ENCODE data around the gene RHOF.

The RHOF gene

DNA sequence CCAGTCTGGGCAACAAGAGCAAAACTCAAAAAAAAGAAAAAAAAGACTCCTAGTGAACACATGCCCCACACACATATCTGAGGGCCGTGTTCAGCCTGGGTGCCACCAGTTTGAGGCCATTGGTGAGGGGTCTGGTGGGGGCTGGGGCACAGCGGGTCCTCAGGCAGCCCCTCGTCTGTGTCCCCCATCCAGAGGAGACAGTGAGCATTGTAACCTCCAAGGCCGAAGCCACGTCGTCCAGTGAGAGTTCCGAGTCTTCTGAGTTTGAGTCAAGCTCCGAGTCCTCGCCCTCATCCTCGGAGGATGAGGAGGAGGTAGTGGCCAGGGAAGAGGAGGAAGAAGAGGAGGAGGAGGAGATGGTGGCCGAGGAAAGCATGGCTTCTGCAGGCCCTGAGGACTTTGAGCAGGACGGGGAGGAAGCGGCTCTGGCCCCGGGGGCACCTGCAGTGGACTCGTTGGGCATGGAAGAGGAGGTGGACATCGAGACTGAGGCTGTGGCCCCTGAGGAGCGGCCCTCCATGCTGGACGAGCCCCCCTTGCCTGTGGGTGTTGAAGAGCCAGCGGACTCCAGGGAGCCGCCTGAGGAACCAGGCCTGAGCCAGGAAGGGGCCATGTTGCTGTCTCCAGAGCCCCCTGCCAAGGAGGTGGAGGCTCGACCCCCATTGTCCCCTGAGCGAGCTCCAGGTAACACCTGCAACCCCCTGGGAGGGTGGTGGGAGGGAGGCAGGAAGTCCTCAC is 25.9 kb upstream of the RHOF start:
- Histone ChIP-seq H3K27me3 (ENCODE audit: control insufficient read depth in 2 of 2, insufficient read depth in 2 of 2, low read length in 2 of 2) (no peaks in the 10 kb centered on the region), H3K4me3 (ENCODE audit: low read length in 2 of 2) (no peak overlapping the region), H3K9ac (ENCODE audit: low read depth in 1 of 2, low read length in 2 of 2) (no peak overlapping the region), H3K36me3 (ENCODE audit: control insufficient read depth in 2 of 2, insufficient read depth in 2 of 2, low read length in 2 of 2) (peaks cover 73 to 74% of the 10 kb centered on the region in 2 donors), H3K4me1 (ENCODE audit: control insufficient read depth in 2 of 2, insufficient read depth in 2 of 2, low read length in 2 of 2) (no peaks in the 10 kb centered on the region), H3K9me3 (ENCODE audit: control insufficient read depth in 2 of 2, low read length in 2 of 2) (no peaks in the 10 kb centered on the region), H3K27ac (ENCODE audit: low read depth in 2 of 2, low read length in 2 of 2) (no peak overlapping the region)

DNA sequence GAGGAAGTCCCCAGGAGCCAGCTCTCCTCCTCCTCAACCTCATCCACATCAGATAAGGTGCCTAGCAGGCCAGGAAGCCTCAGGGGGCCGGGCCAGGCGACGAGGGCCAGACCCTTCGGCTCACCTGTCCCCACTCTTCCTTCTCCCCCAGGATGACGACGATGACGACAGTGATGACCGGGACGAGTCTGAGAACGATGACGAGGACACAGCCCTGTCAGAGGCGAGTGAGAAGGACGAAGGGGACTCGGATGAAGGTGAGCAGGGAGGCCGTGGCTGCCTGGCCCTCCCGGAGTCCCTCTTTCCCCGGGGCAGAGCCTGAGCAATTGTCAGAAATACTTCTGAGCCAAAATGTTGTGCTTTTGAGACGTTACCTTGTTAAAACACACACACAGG is 24.2 kb upstream of the RHOF start:
- H3K27me3 ChIP-seq (ENCODE audit: control insufficient read depth in 2 of 2, insufficient read depth in 2 of 2, low read length in 2 of 2), result no peaks in the 10 kb centered on the region
- H3K27ac ChIP-seq (ENCODE audit: low read depth in 2 of 2, low read length in 2 of 2), result no peak overlapping the region
- H3K36me3 ChIP-seq (ENCODE audit: control insufficient read depth in 2 of 2, insufficient read depth in 2 of 2, low read length in 2 of 2), result peaks cover 65 to 70% of the 10 kb centered on the region in 2 donors
- no peak overlapping the region for H3K4me3 ChIP-seq (ENCODE audit: low read length in 2 of 2)
- H3K9ac ChIP-seq (ENCODE audit: low read depth in 1 of 2, low read length in 2 of 2), result no peak overlapping the region
- peaks cover 5 to 11% of the 10 kb centered on the region in 2 donors for H3K4me1 ChIP-seq (ENCODE audit: control insufficient read depth in 2 of 2, insufficient read depth in 2 of 2, low read length in 2 of 2)
- H3K9me3 ChIP-seq (ENCODE audit: control insufficient read depth in 2 of 2, low read length in 2 of 2), result no peaks in the 10 kb centered on the region

DNA sequence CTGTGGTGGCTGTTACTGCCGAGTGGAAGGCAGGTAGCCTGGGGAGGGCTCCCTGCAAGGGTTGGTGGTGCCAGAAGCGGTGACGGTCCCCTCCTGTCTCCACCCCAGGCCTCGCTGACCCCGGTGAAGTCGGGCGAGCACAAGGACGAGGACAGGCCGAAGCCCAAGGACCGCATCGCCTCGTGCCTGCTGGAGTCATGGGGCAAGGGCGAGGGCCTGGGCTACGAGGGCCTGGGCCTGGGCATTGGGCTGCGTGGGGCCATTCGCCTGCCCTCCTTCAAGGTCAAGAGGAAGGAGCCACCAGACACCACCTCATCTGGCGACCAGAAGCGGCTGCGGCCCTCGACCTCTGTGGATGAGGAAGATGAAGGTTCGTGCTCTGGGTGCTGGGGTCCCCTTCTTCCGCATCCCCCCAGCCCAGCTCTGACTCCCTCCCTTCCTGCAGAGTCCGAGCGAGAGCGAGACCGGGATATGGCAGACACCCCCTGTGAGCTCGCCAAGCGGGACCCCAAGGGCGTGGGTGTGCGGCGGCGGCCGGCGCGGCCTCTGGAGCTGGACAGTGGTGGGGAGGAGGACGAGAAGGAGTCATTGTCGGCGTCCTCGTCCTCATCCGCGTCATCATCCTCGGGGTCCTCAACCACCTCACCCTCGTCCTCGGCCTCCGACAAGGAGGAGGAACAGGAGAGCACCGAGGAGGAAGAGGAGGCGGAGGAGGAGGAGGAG is 23.6 kb upstream of the RHOF start:
- Histone ChIP-seq H3K4me3 (ENCODE audit: low read length in 2 of 2) (no peak overlapping the region), H3K27me3 (ENCODE audit: control insufficient read depth in 2 of 2, insufficient read depth in 2 of 2, low read length in 2 of 2) (no peaks in the 10 kb centered on the region), H3K27ac (ENCODE audit: low read depth in 2 of 2, low read length in 2 of 2) (no peak overlapping the region), H3K9ac (ENCODE audit: low read depth in 1 of 2, low read length in 2 of 2) (no peak overlapping the region), H3K4me1 (ENCODE audit: control insufficient read depth in 2 of 2, insufficient read depth in 2 of 2, low read length in 2 of 2) (peaks cover 10 to 16% of the 10 kb centered on the region in 2 donors), H3K9me3 (ENCODE audit: control insufficient read depth in 2 of 2, low read length in 2 of 2) (no peaks in the 10 kb centered on the region), H3K36me3 (ENCODE audit: control insufficient read depth in 2 of 2, insufficient read depth in 2 of 2, low read length in 2 of 2) (peaks cover 60 to 65% of the 10 kb centered on the region in 2 donors)

DNA sequence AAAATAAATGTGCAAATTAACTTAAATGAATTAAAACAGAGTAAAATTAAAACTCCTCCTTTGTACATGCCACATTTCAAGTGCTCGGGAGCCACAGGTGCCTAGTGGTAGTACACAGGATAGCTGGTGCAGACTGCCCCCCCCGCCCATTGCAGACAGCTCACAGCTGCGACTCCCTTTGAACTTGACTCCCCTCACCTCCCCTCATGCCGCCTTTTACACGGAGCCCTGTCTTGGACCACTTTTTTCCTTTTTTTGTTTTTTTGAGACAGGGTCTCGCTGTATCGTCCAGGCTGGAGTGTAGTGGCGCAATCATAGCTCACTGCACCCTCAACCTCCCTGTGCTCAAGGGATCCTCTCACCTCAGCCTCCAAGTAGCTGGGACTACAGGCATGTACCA is 21.8 kb upstream of the RHOF start:
- Histone ChIP-seq H3K9me3 (ENCODE audit: control insufficient read depth in 2 of 2, low read length in 2 of 2) (no peaks in the 10 kb centered on the region), H3K9ac (ENCODE audit: low read depth in 1 of 2, low read length in 2 of 2) (no peak overlapping the region), H3K27me3 (ENCODE audit: control insufficient read depth in 2 of 2, insufficient read depth in 2 of 2, low read length in 2 of 2) (no peaks in the 10 kb centered on the region), H3K4me1 (ENCODE audit: control insufficient read depth in 2 of 2, insufficient read depth in 2 of 2, low read length in 2 of 2) (peaks cover 23 to 27% of the 10 kb centered on the region in 2 donors), H3K4me3 (ENCODE audit: low read length in 2 of 2) (no peak overlapping the region), H3K27ac (ENCODE audit: low read depth in 2 of 2, low read length in 2 of 2) (no peak overlapping the region), H3K36me3 (ENCODE audit: control insufficient read depth in 2 of 2, insufficient read depth in 2 of 2, low read length in 2 of 2) (peaks cover 56 to 63% of the 10 kb centered on the region in 2 donors)

DNA sequence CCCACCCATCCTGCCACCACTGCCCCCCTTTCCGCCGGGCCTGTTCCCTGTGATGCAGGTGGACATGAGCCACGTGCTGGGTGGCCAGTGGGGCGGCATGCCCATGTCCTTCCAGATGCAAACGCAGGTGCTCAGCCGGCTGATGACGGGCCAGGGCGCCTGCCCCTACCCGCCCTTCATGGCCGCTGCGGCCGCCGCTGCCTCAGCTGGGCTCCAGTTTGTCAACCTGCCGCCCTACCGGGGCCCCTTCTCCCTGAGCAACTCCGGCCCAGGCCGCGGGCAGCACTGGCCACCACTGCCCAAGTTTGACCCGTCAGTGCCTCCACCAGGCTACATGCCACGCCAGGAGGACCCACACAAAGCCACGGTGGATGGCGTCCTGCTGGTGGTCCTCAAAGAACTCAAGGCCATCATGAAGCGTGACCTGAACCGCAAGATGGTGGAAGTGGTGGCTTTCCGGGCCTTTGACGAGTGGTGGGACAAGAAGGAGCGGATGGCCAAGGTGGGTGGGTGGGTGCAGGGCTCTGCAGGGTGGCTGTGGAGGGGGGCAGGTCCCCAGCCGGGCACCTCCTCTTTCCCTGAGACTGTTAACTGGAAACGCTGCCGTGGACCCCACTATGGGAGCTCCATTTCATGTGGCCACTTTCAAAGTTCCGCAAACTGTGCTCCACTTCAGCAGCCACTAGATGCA is 21.1 kb upstream of the RHOF start:
- H3K27me3 ChIP-seq (ENCODE audit: control insufficient read depth in 2 of 2, insufficient read depth in 2 of 2, low read length in 2 of 2), result no peaks in the 10 kb centered on the region
- no peak overlapping the region for H3K4me3 ChIP-seq (ENCODE audit: low read length in 2 of 2)
- no peak overlapping the region for H3K27ac ChIP-seq (ENCODE audit: low read depth in 2 of 2, low read length in 2 of 2)
- no peak overlapping the region for H3K9ac ChIP-seq (ENCODE audit: low read depth in 1 of 2, low read length in 2 of 2)
- H3K4me1 ChIP-seq (ENCODE audit: control insufficient read depth in 2 of 2, insufficient read depth in 2 of 2, low read length in 2 of 2), result peaks cover 23 to 27% of the 10 kb centered on the region in 2 donors
- H3K9me3 ChIP-seq (ENCODE audit: control insufficient read depth in 2 of 2, low read length in 2 of 2), result no peaks in the 10 kb centered on the region
- peaks cover 54 to 58% of the 10 kb centered on the region in 2 donors for H3K36me3 ChIP-seq (ENCODE audit: control insufficient read depth in 2 of 2, insufficient read depth in 2 of 2, low read length in 2 of 2)

DNA sequence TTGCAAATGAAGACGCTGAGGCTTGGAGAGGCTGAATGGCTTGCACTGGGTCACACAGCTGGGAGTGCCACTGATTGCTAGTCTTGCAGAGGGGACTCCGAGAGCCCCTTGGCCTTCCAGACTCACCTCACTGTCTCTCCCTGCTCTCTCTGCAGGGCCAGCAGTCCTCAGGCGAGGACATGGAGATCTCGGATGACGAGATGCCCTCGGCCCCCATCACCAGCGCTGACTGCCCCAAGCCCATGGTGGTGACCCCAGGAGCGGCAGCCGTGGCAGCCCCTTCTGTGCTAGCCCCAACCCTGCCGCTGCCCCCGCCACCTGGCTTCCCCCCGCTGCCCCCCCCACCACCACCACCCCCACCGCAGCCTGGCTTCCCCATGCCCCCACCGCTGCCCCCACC is 20.5 kb upstream of the RHOF start:
- H3K4me1 ChIP-seq (ENCODE audit: control insufficient read depth in 2 of 2, insufficient read depth in 2 of 2, low read length in 2 of 2), result peaks cover 23 to 27% of the 10 kb centered on the region in 2 donors
- H3K36me3 ChIP-seq (ENCODE audit: control insufficient read depth in 2 of 2, insufficient read depth in 2 of 2, low read length in 2 of 2), result peaks cover 54 to 56% of the 10 kb centered on the region in 2 donors
- H3K27ac ChIP-seq (ENCODE audit: low read depth in 2 of 2, low read length in 2 of 2), result no peak overlapping the region
- no peaks in the 10 kb centered on the region for H3K9me3 ChIP-seq (ENCODE audit: control insufficient read depth in 2 of 2, low read length in 2 of 2)
- no peak overlapping the region for H3K9ac ChIP-seq (ENCODE audit: low read depth in 1 of 2, low read length in 2 of 2)
- H3K4me3 ChIP-seq (ENCODE audit: low read length in 2 of 2), result no peak overlapping the region
- no peaks in the 10 kb centered on the region for H3K27me3 ChIP-seq (ENCODE audit: control insufficient read depth in 2 of 2, insufficient read depth in 2 of 2, low read length in 2 of 2)

DNA sequence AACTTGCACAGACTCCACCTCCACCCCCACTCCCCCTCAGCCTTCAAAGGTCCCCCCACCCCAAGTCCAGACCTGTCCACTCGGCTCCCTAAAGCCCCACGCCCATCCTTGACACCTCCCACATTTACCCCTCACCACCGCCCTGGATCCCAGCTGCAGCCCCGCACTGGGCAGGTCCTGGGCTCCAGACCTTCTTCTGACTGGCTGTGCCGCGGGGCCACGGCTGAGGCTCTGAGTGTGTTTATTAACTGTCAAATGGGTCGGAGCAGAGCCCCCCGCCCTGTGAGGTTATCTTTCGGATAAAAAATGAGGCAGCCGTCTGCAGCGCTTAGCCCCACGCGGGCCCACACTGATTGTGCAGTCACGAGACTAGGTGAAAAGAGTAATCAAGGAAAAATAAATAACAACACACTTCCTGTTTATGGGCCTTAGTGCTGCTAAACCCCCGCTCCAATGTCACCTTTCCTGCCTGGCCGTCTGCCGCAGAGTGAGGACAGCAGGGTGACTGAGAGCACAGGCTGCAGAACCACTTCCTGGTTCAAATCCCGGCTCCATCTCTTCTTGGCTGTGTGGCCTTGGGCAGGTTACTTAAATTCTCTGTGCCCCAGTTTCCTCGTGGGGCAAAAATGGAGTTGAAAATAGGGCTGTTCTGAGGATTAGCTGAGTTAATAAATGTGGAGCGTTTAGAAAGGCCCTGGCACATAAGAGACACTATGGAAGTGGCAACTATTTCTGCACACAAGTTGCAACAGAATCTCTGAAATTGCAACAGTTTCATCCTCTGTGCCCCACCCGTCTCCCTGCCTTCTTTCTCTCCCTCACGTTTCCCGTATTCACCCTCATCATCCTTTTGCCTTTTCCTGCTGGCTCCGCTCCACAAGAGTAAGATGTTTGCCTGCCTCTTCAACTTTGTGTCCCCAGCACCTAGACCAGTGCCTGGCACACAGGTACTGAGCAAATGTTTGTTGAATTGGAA is 19.7 kb upstream of the RHOF start:
- H3K27ac ChIP-seq (ENCODE audit: low read depth in 2 of 2, low read length in 2 of 2), result no peak overlapping the region

DNA sequence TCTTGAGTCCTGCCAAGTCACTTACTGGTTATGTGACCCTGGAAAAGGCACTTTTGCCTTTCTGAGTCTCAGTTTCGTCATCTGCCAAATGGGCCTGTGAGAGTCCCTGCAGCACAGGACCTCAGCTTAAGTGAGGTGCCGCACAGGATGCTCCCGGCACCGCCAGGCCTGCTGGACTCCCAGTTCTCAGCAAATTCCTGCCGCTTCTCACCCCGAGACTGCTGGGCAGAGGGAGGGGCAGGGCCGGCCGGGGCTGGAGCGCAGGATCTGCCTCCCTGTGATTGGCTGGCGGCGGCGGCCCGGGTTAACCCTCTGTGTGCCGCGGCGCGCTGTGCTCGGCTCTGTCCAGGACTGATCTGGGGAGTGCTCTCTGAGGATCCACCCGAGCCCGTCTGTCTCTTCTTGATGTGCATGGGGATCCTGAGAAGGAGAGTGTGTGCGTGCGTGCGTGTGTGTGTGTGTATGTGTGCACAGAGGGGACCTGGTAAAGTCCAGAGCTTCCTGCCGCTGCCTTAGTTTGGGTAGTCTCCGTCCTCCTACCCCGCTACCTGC is 18.9 kb upstream of the RHOF start:
- peaks cover 56 to 57% of the 10 kb centered on the region in 2 donors for H3K36me3 ChIP-seq (ENCODE audit: control insufficient read depth in 2 of 2, insufficient read depth in 2 of 2, low read length in 2 of 2)

More for the DNA sequence above, 19.7 kb upstream of the RHOF start:
- Histone ChIP-seq H3K27me3 (ENCODE audit: control insufficient read depth in 2 of 2, insufficient read depth in 2 of 2, low read length in 2 of 2) (no peaks in the 10 kb centered on the region), H3K36me3 (ENCODE audit: control insufficient read depth in 2 of 2, insufficient read depth in 2 of 2, low read length in 2 of 2) (peaks cover 60 to 61% of the 10 kb centered on the region in 2 donors), H3K9ac (ENCODE audit: low read depth in 1 of 2, low read length in 2 of 2) (peak overlapping the region in 1 of 2 donors; percentile 59), H3K4me3 (ENCODE audit: low read length in 2 of 2) (peak overlapping the region; percentile 71 to 90), H3K9me3 (ENCODE audit: control insufficient read depth in 2 of 2, low read length in 2 of 2) (no peaks in the 10 kb centered on the region), H3K4me1 (ENCODE audit: control insufficient read depth in 2 of 2, insufficient read depth in 2 of 2, low read length in 2 of 2) (peaks cover 23 to 27% of the 10 kb centered on the region in 2 donors)

More for the DNA sequence above, 18.9 kb upstream of the RHOF start:
- Histone ChIP-seq H3K9ac (ENCODE audit: low read depth in 1 of 2, low read length in 2 of 2) (peak overlapping the region; percentile 41 to 59), H3K27me3 (ENCODE audit: control insufficient read depth in 2 of 2, insufficient read depth in 2 of 2, low read length in 2 of 2) (no peaks in the 10 kb centered on the region), H3K4me3 (ENCODE audit: low read length in 2 of 2) (peak overlapping the region; percentile 71 to 90), H3K4me1 (ENCODE audit: control insufficient read depth in 2 of 2, insufficient read depth in 2 of 2, low read length in 2 of 2) (peaks cover 24 to 27% of the 10 kb centered on the region in 2 donors), H3K9me3 (ENCODE audit: control insufficient read depth in 2 of 2, low read length in 2 of 2) (no peaks in the 10 kb centered on the region), H3K27ac (ENCODE audit: low read depth in 2 of 2, low read length in 2 of 2) (peak overlapping the region in 1 of 2 donors; percentile 48)

All from mucosa of rectum (tissue), 2 donors.